B cell (primary cell): ENCODE results near the gene DTNA.

ENCODE experiments used
- EZH2 ChIP-seq: IDR thresholded peaks from 2 replicates; pipeline ENCODE4 v1.6.1; 2012; ENCODE audit warnings: borderline replicate concordance, low read depth, mild to moderate bottlenecking, moderate library complexity, low read length; ENCODE audit not compliant: insufficient read depth, poor library complexity, severe bottlenecking
- TF ChIP-seq, protein P1 (sequence below): fragments of 200-600 bp; IDR thresholded peaks from one replicate; pipeline ENCODE4 v1.8.0; 2022; ENCODE audit warnings: antibody characterized with exemption, mild to moderate bottlenecking

DNA sequence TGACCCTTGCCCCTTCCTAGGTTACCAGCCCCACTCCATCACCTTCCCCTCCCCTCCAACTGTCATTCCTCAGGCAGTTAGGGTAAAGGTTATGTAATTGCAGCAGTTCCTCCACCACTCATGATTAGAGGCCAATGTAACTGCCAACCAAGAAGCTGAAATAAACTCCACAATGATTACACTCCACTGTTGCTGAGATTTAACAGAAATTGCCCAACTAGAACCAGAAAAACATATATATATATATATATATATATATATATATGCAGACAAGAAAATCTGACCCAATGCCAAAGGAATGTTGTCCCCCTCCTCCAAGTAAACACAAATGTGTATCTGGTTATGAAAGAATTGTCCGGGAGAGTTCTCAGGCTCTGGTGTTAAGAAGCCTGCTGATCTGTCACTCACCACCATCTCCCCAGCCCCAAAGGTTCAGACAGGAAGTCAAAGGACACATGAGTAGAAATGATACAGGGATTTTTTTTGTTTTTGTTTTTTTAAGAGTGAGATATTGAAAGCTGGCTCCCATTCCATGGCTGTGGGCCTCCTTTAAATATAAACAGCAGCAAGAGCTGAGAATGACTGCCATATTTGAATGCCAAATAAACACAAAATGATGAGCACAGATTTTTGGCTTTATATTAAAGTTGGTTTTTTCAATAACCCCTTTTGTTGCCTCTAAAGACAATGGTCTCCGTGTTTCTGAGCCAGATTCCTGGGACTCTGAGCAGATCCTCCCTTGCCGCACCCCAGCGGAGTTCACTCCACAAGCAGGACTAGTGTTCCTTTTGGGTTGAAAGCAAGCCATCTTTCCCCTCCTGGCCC is 204.0 kb downstream of the DTNA start:
- no peak for TF ChIP-seq EZH2
- TF ChIP-seq, protein P1, sequence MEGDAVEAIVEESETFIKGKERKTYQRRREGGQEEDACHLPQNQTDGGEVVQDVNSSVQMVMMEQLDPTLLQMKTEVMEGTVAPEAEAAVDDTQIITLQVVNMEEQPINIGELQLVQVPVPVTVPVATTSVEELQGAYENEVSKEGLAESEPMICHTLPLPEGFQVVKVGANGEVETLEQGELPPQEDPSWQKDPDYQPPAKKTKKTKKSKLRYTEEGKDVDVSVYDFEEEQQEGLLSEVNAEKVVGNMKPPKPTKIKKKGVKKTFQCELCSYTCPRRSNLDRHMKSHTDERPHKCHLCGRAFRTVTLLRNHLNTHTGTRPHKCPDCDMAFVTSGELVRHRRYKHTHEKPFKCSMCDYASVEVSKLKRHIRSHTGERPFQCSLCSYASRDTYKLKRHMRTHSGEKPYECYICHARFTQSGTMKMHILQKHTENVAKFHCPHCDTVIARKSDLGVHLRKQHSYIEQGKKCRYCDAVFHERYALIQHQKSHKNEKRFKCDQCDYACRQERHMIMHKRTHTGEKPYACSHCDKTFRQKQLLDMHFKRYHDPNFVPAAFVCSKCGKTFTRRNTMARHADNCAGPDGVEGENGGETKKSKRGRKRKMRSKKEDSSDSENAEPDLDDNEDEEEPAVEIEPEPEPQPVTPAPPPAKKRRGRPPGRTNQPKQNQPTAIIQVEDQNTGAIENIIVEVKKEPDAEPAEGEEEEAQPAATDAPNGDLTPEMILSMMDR: no peak
